ENCODE results near the gene PGM2.
A peak's percentile ranks its signal among the peaks of the same experiment; 100 is the strongest.
"Not testable (repeated sequence)": the region's sequence is repeated elsewhere in the genome, so short reads cannot be mapped to it uniquely, and the experiment has no call there.

PGM2 gene

GRCh38 chr4:37826295-37827029 is at the start of gene PGM2:
Gene PGM2 (plus strand): TSS chr4:37826686. CDS start chr4:37826733, 47 bp downstream.
- DNase-seq = peak; percentile 65

GRCh38 chr4:37779896-37780295 is 46.6 kb upstream of the PGM2 start:
- no peak for DNase-seq

- no peak for DNase-seq
Measured at GRCh38 chr4:37780444-37781130, 45.9 kb upstream of the PGM2 start.

GRCh38 chr4:37781131-37781455 is 45.4 kb upstream of the PGM2 start:
- DNase-seq = no peak

GRCh38 chr4:37786267-37786666 is 40.2 kb upstream of the PGM2 start:
- not testable (repeated sequence) for DNase-seq

GRCh38 chr4:37787883-37788460 is 38.5 kb upstream of the PGM2 start:
- not testable (repeated sequence) for DNase-seq

- no peak for DNase-seq
Measured at GRCh38 chr4:37788819-37789218, 37.7 kb upstream of the PGM2 start.

GRCh38 chr4:37792241-37792640 is 34.2 kb upstream of the PGM2 start:
- no peak for DNase-seq

GRCh38 chr4:37793562-37793961 is 32.9 kb upstream of the PGM2 start:
- no peak for DNase-seq

- no peak for DNase-seq
Measured at GRCh38 chr4:37794056-37794455, 32.4 kb upstream of the PGM2 start.

GRCh38 chr4:37795581-37796195 is 30.8 kb upstream of the PGM2 start:
- no peak for DNase-seq

- DNase-seq = no peak
Measured at GRCh38 chr4:37797374-37797773, 29.1 kb upstream of the PGM2 start.

GRCh38 chr4:37797923-37798322 is 28.6 kb upstream of the PGM2 start:
- DNase-seq = no peak

GRCh38 chr4:37798616-37799015 is 27.9 kb upstream of the PGM2 start:
- no peak for DNase-seq

- no peak for DNase-seq
Measured at GRCh38 chr4:37799941-37800554, 26.4 kb upstream of the PGM2 start.

- DNase-seq = peak; percentile 66
Measured at GRCh38 chr4:37802068-37802666, 24.3 kb upstream of the PGM2 start.

- DNase-seq = no peak
Measured at GRCh38 chr4:37803348-37803973, 23.0 kb upstream of the PGM2 start.

GRCh38 chr4:37805091-37805490 is 21.4 kb upstream of the PGM2 start:
- DNase-seq = no peak

GRCh38 chr4:37812713-37813112 is 13.8 kb upstream of the PGM2 start:
- DNase-seq = no peak

- DNase-seq = no peak
Measured at GRCh38 chr4:37815591-37815990, 10.9 kb upstream of the PGM2 start.

GRCh38 chr4:37816006-37816405 is 10.5 kb upstream of the PGM2 start:
- DNase-seq = no peak

- DNase-seq = no peak
Measured at GRCh38 chr4:37816719-37817118, 9.8 kb upstream of the PGM2 start.

- no peak for DNase-seq
Measured at GRCh38 chr4:37818752-37819151, 7.7 kb upstream of the PGM2 start.
